NCI-H82 treated with DMSO at 0.1 percent for 48 hours (cell line): ENCODE results near the gene HS6ST1.
A peak's percentile ranks its signal among the peaks of the same experiment; 100 is the strongest.
"Not testable (repeated sequence)": the region's sequence is repeated elsewhere in the genome, so short reads cannot be mapped to it uniquely, and the experiment has no call there.

ENCODE experiments used
- DNase-seq: peaks from one replicate; lab custom pipeline; 2025; ENCODE audit not compliant: unreplicated experiment; lab: John Stamatoyannopoulos, UW

HS6ST1 gene

GRCh38 chr2:128322715-128323554 lies 4.3 kb upstream of the HS6ST1 start:
- DNase-seq: no peak

DNA sequence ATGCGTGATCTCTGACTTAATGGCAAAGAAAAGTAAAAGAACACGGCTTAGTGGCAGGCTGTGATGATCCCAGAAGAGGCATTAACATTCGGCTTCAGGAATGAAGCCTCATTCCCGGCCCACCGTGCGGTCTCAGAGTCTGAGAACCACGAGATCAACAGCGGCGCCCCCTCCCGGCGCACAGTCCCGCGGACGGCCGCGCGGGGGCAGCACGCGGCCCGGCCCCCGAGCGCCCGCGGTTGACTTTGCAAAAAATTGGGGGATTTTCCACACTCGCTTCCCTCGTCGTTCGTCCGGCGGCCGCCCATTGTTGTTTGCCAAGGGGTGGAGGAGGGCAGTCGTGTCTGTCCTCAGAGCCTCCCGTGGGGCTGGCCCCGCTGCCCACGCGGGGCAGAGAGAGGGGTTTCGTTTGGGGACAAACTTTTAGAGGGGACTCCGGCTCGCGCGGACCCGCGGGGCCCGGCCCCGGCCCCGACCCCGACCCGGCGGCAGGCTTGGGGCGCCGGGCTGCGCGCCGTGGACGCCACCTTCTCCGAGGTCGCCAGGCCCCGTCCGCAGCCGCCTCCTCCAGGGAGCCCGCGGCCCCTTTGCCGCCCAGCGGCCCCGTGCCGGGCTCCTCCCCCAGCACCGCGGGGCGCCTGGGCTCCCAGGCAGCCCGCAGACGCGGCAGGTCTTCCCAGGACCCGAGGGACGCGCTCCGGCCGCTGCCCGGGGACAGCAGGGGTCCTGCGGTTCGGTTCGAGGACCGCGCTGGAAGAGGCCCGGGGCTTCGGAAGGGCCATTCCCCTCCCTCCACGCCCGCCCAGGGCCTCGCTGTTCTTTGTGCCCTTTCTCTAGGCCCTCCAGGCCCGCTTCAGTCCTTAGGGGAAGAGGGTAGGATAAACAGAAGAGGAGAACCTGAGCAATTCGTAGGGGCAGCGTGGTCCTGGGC lies 3.4 kb upstream of the HS6ST1 start:
- DNase-seq: peak; percentile 61

- no peak for DNase-seq
Observed at GRCh38 chr2:128320906-128321771, 2.5 kb upstream of the HS6ST1 start.

GRCh38 chr2:128320192-128320905 lies 1.7 kb upstream of the HS6ST1 start:
- DNase-seq: no peak

DNA sequence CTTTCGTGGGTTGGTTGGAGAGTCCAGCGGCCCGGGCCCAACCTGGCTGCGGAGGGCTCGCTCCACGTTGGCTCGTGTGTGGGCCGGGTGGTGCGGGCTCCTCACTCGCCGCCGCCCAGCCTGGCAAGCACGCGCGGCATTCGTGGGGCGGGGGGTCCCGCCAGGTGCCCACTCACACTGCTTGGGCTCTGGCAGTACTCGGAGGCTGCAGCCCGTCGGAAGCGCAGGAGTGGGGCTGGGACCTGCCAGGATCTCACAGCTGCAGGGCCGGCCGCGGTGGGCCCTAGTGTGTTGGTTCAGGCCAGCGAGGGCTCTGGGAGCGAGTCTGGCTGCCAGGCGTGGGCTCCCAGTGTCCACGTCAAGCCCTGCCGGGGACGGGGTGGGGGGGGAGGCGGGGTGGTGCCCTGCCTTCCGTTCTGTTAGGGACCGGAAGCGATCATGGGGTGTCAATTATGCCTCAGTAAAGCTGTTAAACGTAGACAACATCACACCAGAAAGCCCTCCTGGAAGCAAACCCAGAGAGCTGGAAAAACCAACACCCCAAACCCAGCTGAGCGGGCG lies 1.0 kb upstream of the HS6ST1 start:
- DNase-seq: no peak

DNA sequence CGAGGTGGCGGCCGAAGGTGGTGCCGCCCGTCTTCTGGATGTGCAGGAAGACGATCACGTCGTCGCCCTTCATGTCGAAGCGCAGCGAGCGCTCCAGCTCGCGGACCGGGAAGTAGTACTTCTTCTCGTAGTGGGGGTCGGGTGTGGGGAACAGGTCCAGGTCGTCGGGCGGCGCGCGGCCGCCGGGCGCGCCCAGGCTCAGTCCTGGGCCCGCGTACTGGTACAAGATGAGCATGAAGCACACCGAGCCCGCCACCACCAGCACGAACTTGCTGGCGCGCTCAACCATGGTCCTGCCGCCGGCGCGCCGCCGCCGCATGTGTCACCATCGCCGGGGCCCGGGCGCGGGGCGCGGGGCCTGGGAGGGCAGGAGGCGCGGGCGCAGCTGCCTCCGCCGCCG lies 423 bp downstream of the HS6ST1 start:
- not testable (repeated sequence) for DNase-seq

GRCh38 chr2:128317899-128318225 lies 806 bp downstream of the HS6ST1 start:
- DNase-seq: not testable (repeated sequence)

DNA sequence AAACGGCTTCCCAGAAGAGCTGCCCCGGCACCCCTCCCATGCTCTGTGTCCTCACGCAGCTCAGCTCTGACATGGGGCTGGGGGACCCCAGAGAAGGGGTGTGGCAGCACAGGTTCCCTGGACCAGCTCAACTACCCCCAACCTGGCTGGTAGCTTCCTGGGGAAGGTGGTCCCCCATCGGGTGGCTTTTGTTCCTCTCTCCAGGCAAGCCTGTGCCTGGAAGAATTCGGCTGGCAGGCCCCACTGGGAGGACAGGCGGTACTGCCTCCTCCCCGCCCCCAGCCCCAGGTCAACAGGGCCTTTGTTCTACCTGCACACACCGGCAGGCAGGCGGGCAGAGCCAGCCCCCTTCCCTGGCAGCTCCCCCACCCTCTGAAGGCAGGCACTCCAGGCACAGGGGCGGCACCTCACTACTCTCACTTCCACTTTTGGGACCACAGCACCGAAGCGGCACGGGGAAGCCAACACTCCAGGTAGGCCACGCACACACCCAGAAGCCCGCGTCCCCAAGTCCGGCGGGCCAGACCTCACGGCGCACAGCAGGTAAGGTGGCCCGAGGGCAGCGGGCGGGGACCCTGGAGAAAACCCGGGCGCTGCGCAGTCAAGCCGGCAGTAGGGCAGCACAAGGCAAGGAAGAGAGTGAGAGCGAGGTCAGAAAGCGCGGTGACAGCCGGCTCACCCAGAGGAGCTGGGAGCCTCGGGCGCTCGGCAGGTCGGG lies 1.3 kb downstream of the HS6ST1 start:
- no peak for DNase-seq

DNA sequence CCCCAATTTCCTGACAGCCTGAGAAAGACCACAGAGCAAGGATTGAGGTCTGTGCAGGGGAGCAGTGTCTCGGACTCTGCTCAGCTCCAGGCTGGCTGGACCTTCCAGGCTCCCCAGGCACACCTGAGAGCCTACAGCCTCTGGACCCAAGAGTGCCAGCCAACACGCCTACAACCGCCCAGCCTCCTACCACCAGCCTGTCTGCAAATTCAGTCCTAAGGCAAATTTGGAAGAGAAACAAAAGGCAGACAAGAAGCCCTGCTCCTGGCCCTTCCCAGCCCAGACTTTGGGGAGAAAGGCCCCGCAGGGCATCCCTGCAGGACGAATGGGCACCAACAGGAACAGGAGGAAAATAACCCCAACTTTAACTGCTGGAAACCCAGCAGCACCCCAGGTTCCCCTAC lies 1.9 kb downstream of the HS6ST1 start:
- no peak for DNase-seq

DNA sequence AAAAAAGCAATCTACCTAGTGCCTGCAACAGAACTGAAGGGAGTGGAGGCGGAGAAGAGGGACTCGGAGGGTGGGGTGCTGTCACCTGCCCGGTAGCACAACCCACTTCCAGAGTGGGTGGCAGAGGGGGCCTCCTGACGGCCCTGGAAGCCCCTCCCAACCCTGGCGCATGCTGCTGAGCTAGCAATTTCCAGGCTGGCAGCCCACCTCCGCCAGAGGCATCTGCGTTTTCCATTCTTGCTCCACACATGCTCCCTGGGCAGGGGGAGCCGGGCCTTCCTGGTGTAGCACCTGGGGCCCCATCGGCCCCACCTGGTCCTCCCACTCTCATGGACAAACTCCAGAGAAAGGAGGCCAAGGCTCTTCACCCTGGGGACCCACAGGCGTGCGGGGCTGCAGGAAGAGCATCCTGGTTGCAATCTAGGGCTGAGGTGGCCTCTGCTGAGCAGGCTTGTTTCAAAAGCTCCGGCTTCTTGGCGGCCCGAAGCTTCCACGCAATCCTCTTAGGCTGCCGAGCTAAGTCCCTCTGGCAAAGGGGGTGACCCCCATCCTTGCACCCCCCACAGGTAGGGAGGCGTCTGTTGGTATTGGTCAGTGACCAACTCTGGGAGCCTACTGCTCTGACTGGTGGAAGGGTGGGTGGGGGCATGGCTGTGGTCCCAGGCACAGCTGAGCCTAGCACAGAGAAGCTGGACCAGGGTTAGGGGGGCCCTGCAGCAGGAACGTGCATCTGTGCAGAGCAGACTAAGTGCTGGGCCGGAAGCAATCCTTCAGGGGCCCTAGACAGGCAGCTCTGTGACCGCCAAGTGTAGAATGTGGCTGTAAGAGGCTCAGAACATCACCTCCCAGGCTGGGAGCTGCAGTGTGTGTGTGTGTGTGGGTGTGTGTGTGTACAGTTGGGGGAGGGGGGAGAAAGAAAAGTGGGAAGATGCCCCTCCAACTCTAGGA lies 2.6 kb downstream of the HS6ST1 start:
- DNase-seq: no peak

DNA sequence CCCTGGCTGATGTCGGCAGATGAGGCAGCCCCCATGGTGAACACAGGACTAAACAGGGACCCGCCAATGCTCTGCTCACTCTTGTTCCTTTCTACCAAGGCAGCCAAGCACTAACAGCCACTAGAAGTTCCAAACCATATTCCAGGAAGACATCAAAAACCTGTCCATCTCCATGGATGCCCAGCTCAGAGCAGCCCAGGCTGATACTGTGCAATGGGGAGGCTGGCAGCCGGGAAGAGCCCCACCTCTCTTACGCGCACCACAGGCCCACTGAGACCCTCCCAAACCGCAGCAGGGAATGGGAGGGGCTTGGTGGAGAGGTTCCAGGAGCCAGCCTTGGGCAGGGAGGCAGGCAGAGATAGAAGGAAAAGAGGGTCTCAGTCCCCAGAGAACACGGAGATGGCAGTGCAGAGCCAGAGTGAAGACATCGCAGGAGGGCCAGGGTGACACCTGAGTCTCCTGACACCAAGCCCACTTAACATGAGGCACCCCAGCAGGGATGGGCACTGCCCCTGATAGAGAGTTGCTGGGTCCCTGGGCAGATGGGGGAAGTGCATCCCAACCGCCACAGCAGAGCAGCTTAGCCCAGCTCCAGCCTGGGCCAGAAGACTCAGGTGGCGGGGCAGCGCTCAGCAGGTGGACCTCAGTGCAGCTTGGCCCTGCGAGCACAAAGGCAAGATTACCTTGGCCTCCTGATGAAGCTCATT lies 3.4 kb downstream of the HS6ST1 start:
- DNase-seq: no peak

DNA sequence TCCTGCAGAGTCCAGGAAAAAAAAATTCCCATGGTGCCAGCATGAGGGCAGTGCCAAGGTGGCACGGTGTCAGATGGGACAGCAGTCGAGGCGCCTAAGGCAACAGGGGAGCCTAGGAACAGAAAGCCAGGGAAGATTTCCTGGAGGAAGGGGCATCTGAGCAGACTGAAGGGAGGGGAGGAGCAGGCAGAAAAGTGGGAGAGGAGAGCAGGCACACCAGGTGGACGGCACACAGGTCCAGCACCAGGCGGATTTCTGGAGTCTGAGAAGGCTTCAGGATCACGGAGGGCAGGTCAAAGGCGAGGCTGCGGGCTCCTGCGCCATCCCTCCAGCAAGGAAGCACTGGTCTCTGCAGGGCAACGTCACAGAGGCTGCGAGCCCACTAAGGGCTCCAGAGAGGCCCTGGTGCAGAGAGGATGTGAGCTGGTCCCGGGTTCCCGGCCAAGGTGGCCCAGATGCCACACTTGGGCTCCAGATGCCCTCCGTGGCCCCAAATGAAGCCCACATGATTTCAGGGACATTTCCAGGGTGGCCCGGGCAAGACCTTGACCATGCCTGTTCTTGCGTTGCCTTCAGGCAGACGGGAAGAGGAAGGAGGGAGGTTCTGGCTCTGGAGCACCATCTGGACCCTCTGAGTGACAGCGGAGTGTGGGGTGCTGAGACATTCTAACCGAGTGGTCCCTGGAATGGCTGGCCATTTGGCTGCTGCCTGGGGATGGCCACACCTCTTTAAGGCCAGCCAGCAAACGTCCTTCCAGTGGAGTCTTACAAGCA lies 4.1 kb downstream of the HS6ST1 start:
- no peak for DNase-seq

DNA sequence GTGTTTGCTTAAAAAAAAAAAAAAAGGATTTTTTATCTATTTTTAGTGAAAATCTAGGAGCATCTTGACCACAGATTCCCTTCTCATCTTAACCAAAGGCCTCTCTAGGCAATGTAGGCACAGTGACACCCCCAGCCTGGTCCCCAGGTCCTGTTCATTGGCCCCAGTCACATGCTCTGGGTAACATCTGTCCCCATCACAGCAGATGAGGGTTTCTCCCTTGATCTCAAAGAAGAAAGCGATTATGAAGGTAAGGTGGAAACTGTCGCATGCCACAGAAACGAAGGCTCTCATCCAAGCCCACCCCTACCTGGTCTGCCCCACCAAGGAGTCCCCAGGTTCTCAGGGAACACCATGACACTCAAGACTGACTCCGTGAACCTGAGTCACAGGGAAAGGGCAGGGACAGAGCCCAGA lies 4.7 kb downstream of the HS6ST1 start:
- DNase-seq: no peak

DNA sequence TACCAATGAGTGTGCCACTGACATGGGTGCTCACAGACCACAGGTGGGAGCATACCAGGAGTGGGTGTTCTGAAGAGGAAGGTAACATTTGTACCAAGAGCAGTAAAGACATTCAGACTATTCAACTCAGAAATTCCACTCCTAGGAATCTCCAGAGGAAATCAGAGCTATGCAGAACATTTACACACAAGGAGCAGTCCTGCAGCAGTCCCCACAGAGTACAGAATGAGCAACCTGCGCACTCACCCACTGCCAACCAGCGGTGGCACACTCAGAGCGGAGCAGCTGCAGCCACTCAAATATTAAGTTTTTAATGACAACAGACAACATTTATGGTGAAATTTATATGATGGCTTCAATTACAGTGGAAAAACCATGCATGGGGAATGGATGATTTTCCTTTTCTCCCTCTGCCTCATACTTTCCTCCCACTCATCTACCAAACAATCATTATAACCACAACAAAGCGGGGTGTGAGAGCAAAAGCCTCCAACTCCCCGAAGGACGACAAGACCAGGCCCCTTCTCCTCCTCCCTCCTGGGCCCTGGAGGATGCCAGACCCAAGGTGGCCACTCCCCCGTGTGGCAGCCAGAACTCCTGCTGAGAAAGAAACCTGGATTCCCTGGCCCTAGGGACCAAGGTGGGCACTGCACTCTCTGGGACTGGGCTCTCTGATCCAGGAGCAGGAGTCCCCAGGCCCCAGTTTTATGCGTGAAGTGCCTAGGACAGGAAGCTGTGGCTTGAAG lies 5.4 kb downstream of the HS6ST1 start:
- DNase-seq: no peak

DNA sequence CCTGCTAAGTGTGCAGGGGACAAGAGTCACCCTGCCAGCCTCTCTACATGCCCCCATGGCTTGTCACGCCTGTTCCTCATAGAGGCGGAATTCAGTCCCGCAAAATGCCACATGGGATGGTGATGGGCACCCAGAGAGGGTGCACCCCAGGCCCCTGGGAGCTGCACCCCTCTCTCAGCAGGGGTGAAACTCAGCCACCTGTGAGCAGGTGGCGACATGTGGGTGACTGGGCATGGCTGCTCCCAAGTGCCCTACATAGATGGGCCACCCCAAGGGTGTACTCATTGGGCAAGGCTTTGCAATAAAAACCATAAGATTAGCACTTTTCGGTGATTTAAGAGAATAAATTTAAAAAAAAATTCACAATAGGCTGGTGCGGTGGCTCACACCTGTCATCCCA lies 6.3 kb downstream of the HS6ST1 start:
- no peak for DNase-seq

DNA sequence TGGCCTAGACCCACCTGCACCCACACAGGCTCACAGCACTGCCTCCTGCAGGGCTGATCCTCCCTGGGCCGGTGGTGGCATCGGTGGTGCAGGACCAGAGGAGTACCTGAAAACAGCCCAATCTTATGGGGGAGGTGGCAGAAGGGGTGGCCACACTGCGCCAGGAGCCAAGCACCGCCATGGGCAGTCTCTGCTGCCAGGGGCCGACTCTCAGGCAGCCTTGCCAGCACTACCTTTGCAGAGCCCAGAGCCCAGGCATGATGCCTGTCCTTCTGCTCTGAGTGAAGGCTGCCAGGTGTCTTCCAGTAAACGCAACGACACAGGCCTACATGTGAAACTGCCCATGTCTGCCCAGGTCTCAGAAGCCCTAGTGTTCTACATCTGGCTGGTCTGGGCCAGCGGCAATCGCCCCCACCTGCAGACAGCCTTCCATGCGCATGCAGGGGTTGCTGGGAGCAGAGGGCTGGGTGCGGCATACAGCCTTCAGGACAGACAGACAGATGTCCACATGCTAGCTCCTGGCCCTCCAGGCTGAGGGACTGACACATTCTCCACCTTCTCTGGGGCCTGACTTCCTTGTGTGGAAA lies 6.8 kb downstream of the HS6ST1 start:
- no peak for DNase-seq
